CD14-positive monocyte (primary cell): ENCODE data around the gene CSGALNACT2. TPM values are rescaled to one million over a fixed set of nuclear protein-coding genes. Genes with fewer than 3 reads are reported as not detected.
"Not testable (repeated sequence)": the region's sequence is repeated elsewhere in the genome, so short reads cannot be mapped to it uniquely, and the experiment has no call there.

Experiments used
- DNase-seq, 3 donors: peaks; one replicate each; pipeline ENCODE4 v3.0.0-alpha.2; 2011 to 2022
- H2AFZ ChIP-seq: 2 replicates; pipeline ENCODE4 v1.6.0; 2012; ENCODE audit warnings: mild to moderate bottlenecking, low read depth, low read length, inconsistent platforms; ENCODE audit not compliant: insufficient read depth, poor library complexity, severe bottlenecking
- H3K27ac ChIP-seq, 2 donors: 1 replicate in 1 of 2; 2 replicates in 1 of 2; pipeline ENCODE4 v1.5.1; 2012 to 2013; ENCODE audit warnings: low read length in 2 of 2, control low read depth in 1 of 2, inconsistent platforms in 1 of 2, low read depth in 1 of 2, mild to moderate bottlenecking in 1 of 2
- H3K27me3 ChIP-seq, 2 donors: one replicate each; pipeline versions ENCODE4 v1.6.0 to v1.6.1; 2011 to 2013; ENCODE audit warnings: low read length in 2 of 2; ENCODE audit not compliant: control insufficient read depth in 2 of 2, insufficient read depth in 2 of 2
- H3K36me3 ChIP-seq, 2 donors: replicated peaks in 1 of 2; 1 replicate in 1 of 2; 2 replicates in 1 of 2; pipeline versions ENCODE4 v1.5.1 to v1.6.1; 2012 to 2013; ENCODE audit warnings: low read length in 2 of 2, control low read depth in 1 of 2, inconsistent platforms in 1 of 2, mild to moderate bottlenecking in 1 of 2; ENCODE audit not compliant: insufficient read depth in 2 of 2, control insufficient read depth in 1 of 2
- H3K4me1 ChIP-seq, 2 donors: 1 replicate in 1 of 2; 2 replicates in 1 of 2; pipeline versions ENCODE4 v1.5.1 to v1.6.1; 2012 to 2013; ENCODE audit warnings: low read length in 2 of 2, control low read depth in 1 of 2, inconsistent platforms in 1 of 2, mild to moderate bottlenecking in 1 of 2, moderate library complexity in 1 of 2; ENCODE audit not compliant: insufficient read depth in 2 of 2, control insufficient read depth in 1 of 2
- H3K4me2 ChIP-seq: replicated peaks from 2 replicates; pipeline ENCODE3; 2012; ENCODE audit warnings: low read length, moderate library complexity, mild to moderate bottlenecking; ENCODE audit not compliant: poor library complexity, severe bottlenecking; ENCODE audit errors: extremely low read depth
- H3K4me3 ChIP-seq, 3 experiments: fragments of 200-600 bp in 1 of 3; sonication (generic) in 1 of 3; replicated peaks in 1 of 3; 1 replicate in 2 of 3; 2 replicates in 1 of 3; pipeline ENCODE4 v1.5.1; 2011 to 2013; ENCODE audit warnings: low read length in 3 of 3, mild to moderate bottlenecking in 3 of 3, control low read depth in 2 of 3, low read depth in 2 of 3, inconsistent platforms in 1 of 3, moderate library complexity in 1 of 3
- H3K79me2 ChIP-seq: 2 replicates; pipeline ENCODE4 v1.6.0; 2012; ENCODE audit warnings: mild to moderate bottlenecking, control low read depth, inconsistent platforms, low read length, moderate library complexity; ENCODE audit not compliant: insufficient read depth
- H3K9ac ChIP-seq: 2 replicates; pipeline ENCODE4 v1.6.0; 2017; ENCODE audit warnings: low read length, mild to moderate bottlenecking; ENCODE audit not compliant: insufficient read depth, poor library complexity, severe bottlenecking
- H3K9me3 ChIP-seq, 2 donors: replicated peaks in 1 of 2; 1 replicate in 1 of 2; 2 replicates in 1 of 2; pipeline versions ENCODE4 v1.5.1 to v1.6.1; 2012 to 2013; ENCODE audit warnings: low read length in 2 of 2, control low read depth in 1 of 2; ENCODE audit not compliant: control insufficient read depth in 1 of 2, insufficient read depth in 1 of 2
- H4K20me1 ChIP-seq: 2 replicates; pipeline ENCODE4 v1.6.0; 2012; ENCODE audit warnings: mild to moderate bottlenecking, low read length, control low read depth, moderate library complexity; ENCODE audit not compliant: insufficient read depth
- H3K27ac Mint-ChIP-seq, 7 donors: one replicate each; pipeline ENCODE4 v1.8.0; 2020; ENCODE audit warnings: mild to moderate bottlenecking in 7 of 7, mixed read lengths in 7 of 7, moderate library complexity in 6 of 7, inconsistent platforms in 2 of 7
- H3K27me3 Mint-ChIP-seq, 3 donors: one replicate each; pipeline ENCODE4 v1.8.0; 2021 to 2022; ENCODE audit warnings: low read depth in 3 of 3, mild to moderate bottlenecking in 3 of 3, mixed read lengths in 3 of 3, moderate library complexity in 3 of 3, inconsistent platforms in 1 of 3
- H3K36me3 Mint-ChIP-seq, 2 donors: one replicate each; pipeline ENCODE4 v1.8.0; 2020; ENCODE audit warnings: mixed read lengths in 2 of 2, inconsistent platforms in 1 of 2, mild to moderate bottlenecking in 1 of 2
- H3K4me1 Mint-ChIP-seq: one replicate; pipeline ENCODE4 v1.8.0; 2020; ENCODE audit warnings: mild to moderate bottlenecking, mixed read lengths
- H3K4me3 Mint-ChIP-seq, 2 donors: one replicate each; pipeline ENCODE4 v1.8.0; 2020; ENCODE audit warnings: mild to moderate bottlenecking in 2 of 2, mixed read lengths in 2 of 2, moderate library complexity in 1 of 2
- H3K9me3 Mint-ChIP-seq, 7 donors: one replicate each; pipeline ENCODE4 v1.8.0; 2020 to 2022; ENCODE audit warnings: mixed read lengths in 7 of 7, mild to moderate bottlenecking in 6 of 7, moderate library complexity in 6 of 7, inconsistent platforms in 2 of 7
- WGBS: methylation state at CpG from one replicate; pipeline ENCODE4 v1.1.5; 2013; ENCODE audit warnings: missing lambda C conversion rate; ENCODE audit not compliant: insufficient coverage; 5-methylcytosine and 5-hydroxymethylcytosine counted together
- intact Hi-C, 2 donors: fragments of 100-400 bp; cut with micrococcal nuclease; formaldehyde crosslinking; loops; one replicate each; pipeline versions ENCODE4 v1.15.0 to v1.15.1; 2023
- polyA plus RNA-seq, 3 donors: library from polyadenylated mRNA; depleted of rRNA in 1 of 3; unstranded in 2 of 3; stranded (reverse) in 1 of 3; fragments of 300-500 nt in 2 of 3; fragments of >200 nt in 1 of 3; fragmentation: Illumina TruSeq in 2 of 3; gene quantifications; 1 replicate in 2 of 3; 2 replicates in 1 of 3; pipeline ENCODE4 v1.2.3, GENCODE V29; 2012 to 2021
- TF ChIP-seq, protein P1 (sequence below): fragments of 200-600 bp; IDR thresholded peaks from one replicate; pipeline ENCODE4 v1.8.0; 2022; ENCODE audit warnings: antibody characterized with exemption, mild to moderate bottlenecking

The CSGALNACT2 gene
- polyA plus RNA-seq, 3 donors: 43.7 to 80.1 (median 48.2) TPM

GRCh38 chr10:43218951-43219837 is 80.9 kb downstream of the CSGALNACT2 start:
- no peaks in the 10 kb centered on the region for H3K79me2 ChIP-seq
- peaks cover 0 to 3% (median 0%) of the 10 kb centered on the region in 7 donors for H3K9me3 Mint-ChIP-seq
- no peak overlapping the region for H3K4me3 ChIP-seq
- DNase-seq: no peak
- H2AFZ ChIP-seq: no peak overlapping the region
- no peak overlapping the region for H3K4me2 ChIP-seq
- TF ChIP-seq, protein P1, sequence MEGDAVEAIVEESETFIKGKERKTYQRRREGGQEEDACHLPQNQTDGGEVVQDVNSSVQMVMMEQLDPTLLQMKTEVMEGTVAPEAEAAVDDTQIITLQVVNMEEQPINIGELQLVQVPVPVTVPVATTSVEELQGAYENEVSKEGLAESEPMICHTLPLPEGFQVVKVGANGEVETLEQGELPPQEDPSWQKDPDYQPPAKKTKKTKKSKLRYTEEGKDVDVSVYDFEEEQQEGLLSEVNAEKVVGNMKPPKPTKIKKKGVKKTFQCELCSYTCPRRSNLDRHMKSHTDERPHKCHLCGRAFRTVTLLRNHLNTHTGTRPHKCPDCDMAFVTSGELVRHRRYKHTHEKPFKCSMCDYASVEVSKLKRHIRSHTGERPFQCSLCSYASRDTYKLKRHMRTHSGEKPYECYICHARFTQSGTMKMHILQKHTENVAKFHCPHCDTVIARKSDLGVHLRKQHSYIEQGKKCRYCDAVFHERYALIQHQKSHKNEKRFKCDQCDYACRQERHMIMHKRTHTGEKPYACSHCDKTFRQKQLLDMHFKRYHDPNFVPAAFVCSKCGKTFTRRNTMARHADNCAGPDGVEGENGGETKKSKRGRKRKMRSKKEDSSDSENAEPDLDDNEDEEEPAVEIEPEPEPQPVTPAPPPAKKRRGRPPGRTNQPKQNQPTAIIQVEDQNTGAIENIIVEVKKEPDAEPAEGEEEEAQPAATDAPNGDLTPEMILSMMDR: no peak
- no peaks in the 10 kb centered on the region for H4K20me1 ChIP-seq
- 89% methylated on average over 13 of the region's 18 CpGs for WGBS
- peaks cover 7 to 10% (median 9%) of the 10 kb centered on the region in 3 donors for H3K27me3 Mint-ChIP-seq
- H3K27ac Mint-ChIP-seq: no peak overlapping the region
- H3K36me3 ChIP-seq: no peaks in the 10 kb centered on the region
- no peaks in the 10 kb centered on the region for H3K36me3 Mint-ChIP-seq
- no peaks in the 10 kb centered on the region for H3K4me1 Mint-ChIP-seq
- H3K4me3 Mint-ChIP-seq: no peak overlapping the region
- intact Hi-C loops: no loop called here
- H3K27me3 ChIP-seq: no peaks in the 10 kb centered on the region
- no peak overlapping the region for H3K9ac ChIP-seq
- H3K9me3 ChIP-seq: no peaks in the 10 kb centered on the region
- no peak overlapping the region for H3K27ac ChIP-seq
- no peaks in the 10 kb centered on the region for H3K4me1 ChIP-seq

DNA sequence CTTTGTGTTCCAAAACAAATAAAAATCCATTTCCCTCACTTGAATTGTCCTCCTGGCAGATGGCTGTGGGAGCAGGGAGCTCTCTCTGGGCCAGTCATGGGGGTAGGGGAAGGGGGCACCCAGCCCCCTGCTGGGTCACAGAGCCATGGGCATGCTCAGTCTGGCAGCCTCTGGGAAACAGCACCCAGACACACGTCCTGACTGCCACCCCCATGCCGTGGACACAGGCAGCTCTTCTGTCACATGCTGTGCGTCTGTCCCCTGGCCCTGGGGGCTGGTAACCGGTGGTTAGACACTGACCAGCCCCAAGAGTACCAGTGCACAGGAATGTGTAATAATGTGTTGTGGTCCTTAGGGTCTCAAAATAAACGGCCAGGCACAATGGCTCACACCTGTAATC is 81.6 kb downstream of the CSGALNACT2 start:
- Histone ChIP-seq H3K27me3 (no peaks in the 10 kb centered on the region), H2AFZ (no peak overlapping the region), H3K9ac (no peak overlapping the region), H3K9me3 (no peaks in the 10 kb centered on the region), H3K4me3 (no peak overlapping the region), H3K36me3 (no peaks in the 10 kb centered on the region), H3K4me1 (no peaks in the 10 kb centered on the region), H3K27ac (no peak overlapping the region), H3K4me2 (no peak overlapping the region), H3K79me2 (no peaks in the 10 kb centered on the region), H4K20me1 (no peaks in the 10 kb centered on the region)
- peaks cover 0 to 3% (median 0%) of the 10 kb centered on the region in 7 donors for H3K9me3 Mint-ChIP-seq
- DNase-seq: no peak
- peaks cover 8 to 10% (median 10%) of the 10 kb centered on the region in 3 donors for H3K27me3 Mint-ChIP-seq
- H3K4me1 Mint-ChIP-seq: no peaks in the 10 kb centered on the region
- H3K4me3 Mint-ChIP-seq: no peak overlapping the region
- no peaks in the 10 kb centered on the region for H3K36me3 Mint-ChIP-seq
- 85% methylated on average over 5 of the region's 5 CpGs for WGBS
- TF ChIP-seq, protein P1: no peak
- intact Hi-C loops: no loop called here
- no peak overlapping the region for H3K27ac Mint-ChIP-seq

- H3K79me2 ChIP-seq, H3K4me3 ChIP-seq, H2AFZ ChIP-seq, H3K4me1 Mint-ChIP-seq, H3K36me3 ChIP-seq, H3K27ac ChIP-seq, H3K4me2 ChIP-seq, H4K20me1 ChIP-seq, H3K9me3 ChIP-seq, intact Hi-C loops, H3K4me1 ChIP-seq, H3K9me3 Mint-ChIP-seq, DNase-seq, H3K27me3 ChIP-seq, H3K36me3 Mint-ChIP-seq, H3K4me3 Mint-ChIP-seq, H3K27ac Mint-ChIP-seq, H3K9ac ChIP-seq: not testable (repeated sequence)
- 94% methylated on average over 4 of the region's 6 CpGs for WGBS
- H3K27me3 Mint-ChIP-seq: peaks cover 10 to 13% (median 11%) of the 10 kb centered on the region in 3 donors
Measured at GRCh38 chr10:43220251-43220650, 82.0 kb downstream of the CSGALNACT2 start.
